Measurements from ENCODE around the gene NYAP2.

GRCh38 chr2:225484751-225485150 lies 85.2 kb downstream of the NYAP2 start:
- TF ChIP-seq CTCF (conservative IDR thresholded peaks at IDR 0.05; ENCODE audit: low read depth, low read length) = no peak
- TF ChIP-seq CHD1 (IDR thresholded peaks at IDR 0.05; ENCODE audit: low read depth, low read length) = no peak
- no peak for TF ChIP-seq USF2 (IDR thresholded peaks at IDR 0.05; ENCODE audit: low read depth, low read length)
- no peak for TF ChIP-seq POLR2A (IDR thresholded peaks at IDR 0.05; ENCODE audit: low read depth, low read length)
- no peak for TF ChIP-seq SMC3 (IDR thresholded peaks at IDR 0.05; ENCODE audit: low read depth, low read length)
- TF ChIP-seq RAD21 (IDR thresholded peaks at IDR 0.05; ENCODE audit: low read length) = no peak
